DOHH2 (cell line): Measurements from ENCODE around the gene TPPP2.
"Not testable (repeated sequence)": the region's sequence is repeated elsewhere in the genome, so short reads cannot be mapped to it uniquely, and the experiment has no call there.

Experiments
- H3F3A ChIP-seq: fragments of 200-600 bp; sonication (generic), shearing (Covaris generic); 2 replicates; pipeline ENCODE4 v1.6.0; 2016; ENCODE audit warnings: antibody characterized with exemption, mild to moderate bottlenecking; ENCODE audit not compliant: control insufficient read depth, insufficient read depth
- H3K27ac ChIP-seq: fragments of 200-600 bp; sonication (generic); 2 replicates; pipeline ENCODE4 v1.5.1; 2014; ENCODE audit warnings: low read depth, mild to moderate bottlenecking, low read length, moderate library complexity
- H3K27me3 ChIP-seq: fragments of 200-600 bp; sonication (generic); 2 replicates; pipeline ENCODE4 v1.6.1; 2014; ENCODE audit warnings: mild to moderate bottlenecking, low read length, mixed read lengths; ENCODE audit not compliant: control insufficient read depth
- H3K36me3 ChIP-seq: fragments of 200-600 bp; sonication (generic); 2 replicates; pipeline ENCODE4 v1.6.1; 2014; ENCODE audit warnings: mild to moderate bottlenecking, low read length, moderate library complexity, mixed read lengths; ENCODE audit not compliant: control insufficient read depth
- H3K4me1 ChIP-seq: fragments of 200-600 bp; sonication (generic); 2 replicates; pipeline ENCODE4 v1.6.1; 2014; ENCODE audit warnings: mild to moderate bottlenecking, low read length, mixed read lengths; ENCODE audit not compliant: control insufficient read depth
- H3K4me2 ChIP-seq: fragments of 200-600 bp; sonication (generic); 2 replicates; pipeline ENCODE4 v1.6.0; 2014; ENCODE audit warnings: mild to moderate bottlenecking, low read length, moderate library complexity
- H3K4me3 ChIP-seq: fragments of 200-600 bp; sonication (generic); 2 replicates; pipeline ENCODE4 v1.5.1; 2014; ENCODE audit warnings: mild to moderate bottlenecking, low read length, mixed read lengths
- H3K79me2 ChIP-seq: fragments of 200-600 bp; sonication (generic); 2 replicates; pipeline ENCODE4 v1.6.1; 2014; ENCODE audit warnings: mild to moderate bottlenecking, low read length, mixed read lengths; ENCODE audit not compliant: control insufficient read depth
- H3K9me2 ChIP-seq: fragments of 200-600 bp; sonication (generic); replicated peaks from 2 replicates; pipeline ENCODE4 v1.6.1; 2014; ENCODE audit warnings: mild to moderate bottlenecking, low read length, mixed read lengths; ENCODE audit not compliant: control insufficient read depth
- H3K9me3 ChIP-seq: fragments of 200-600 bp; sonication (generic); 2 replicates; pipeline ENCODE4 v1.6.1; 2014; ENCODE audit warnings: antibody characterized with exemption, low read length, mixed read lengths; ENCODE audit not compliant: control insufficient read depth, insufficient read depth
- H4K20me1 ChIP-seq: fragments of 200-600 bp; sonication (generic); 2 replicates; pipeline ENCODE4 v1.6.0; 2014; ENCODE audit warnings: low read depth, mild to moderate bottlenecking, antibody characterized with exemption, low read length, moderate library complexity; ENCODE audit not compliant: control insufficient read depth, insufficient read depth
- CTCF ChIP-seq: fragments of 200-600 bp; sonication (generic); IDR thresholded peaks from one replicate; pipeline ENCODE4 v1.5.1; 2014; ENCODE audit warnings: antibody characterized with exemption, mild to moderate bottlenecking, low read depth, low read length; ENCODE audit not compliant: poor library complexity, severe bottlenecking
- EZH2phosphoT487 ChIP-seq: fragments of 200-600 bp; sonication (generic); IDR thresholded peaks from 2 replicates; pipeline ENCODE4 v1.6.1; 2017; ENCODE audit warnings: borderline replicate concordance, mild to moderate bottlenecking, antibody characterized with exemption, low read length, moderate library complexity, mixed read lengths

The TPPP2 gene

GRCh38 chr14:21040370-21040925, 10.4 kb downstream of the TPPP2 start:
- no peak overlapping the region for H3K27ac ChIP-seq

GRCh38 chr14:21040941-21041340, 10.9 kb downstream of the TPPP2 start:
- not testable (repeated sequence) for H3K79me2 ChIP-seq, H3K9me3 ChIP-seq, H3K4me1 ChIP-seq, H3F3A ChIP-seq, H3K4me2 ChIP-seq, H3K4me3 ChIP-seq, H3K27ac ChIP-seq, H3K36me3 ChIP-seq, H4K20me1 ChIP-seq, H3K9me2 ChIP-seq
- H3K27me3 ChIP-seq: peaks cover 40% of the 10 kb centered on the region

More at GRCh38 chr14:21040370-21040925, 10.4 kb downstream of the TPPP2 start:
- H4K20me1 ChIP-seq: no peaks in the 10 kb centered on the region
- no peaks in the 10 kb centered on the region for H3F3A ChIP-seq
- no peaks in the 10 kb centered on the region for H3K36me3 ChIP-seq
- no peaks in the 10 kb centered on the region for H3K4me1 ChIP-seq
- H3K27me3 ChIP-seq: peaks cover 39% of the 10 kb centered on the region
- no peaks in the 10 kb centered on the region for H3K9me2 ChIP-seq
- no peaks in the 10 kb centered on the region for H3K9me3 ChIP-seq
- no peaks in the 10 kb centered on the region for H3K79me2 ChIP-seq
- H3K4me3 ChIP-seq: no peak overlapping the region
- peak; percentile 8 for TF ChIP-seq CTCF
- TF ChIP-seq EZH2phosphoT487: no peak
- no peak overlapping the region for H3K4me2 ChIP-seq

GRCh38 chr14:21041676-21042433, 11.8 kb downstream of the TPPP2 start, which contains the start of gene RNASE7:
Gene RNASE7 (plus strand): TSS chr14:21042362. CDS start chr14:21042993, 631 bp downstream.
- H3K4me3 ChIP-seq: no peak within 1 kb of the TSS
- H3K27me3 ChIP-seq: peaks cover 48% of the 10 kb centered on the region
- H3K4me1 ChIP-seq: no peaks in the 10 kb centered on the region
- no peak within 1 kb of the TSS for H3K4me2 ChIP-seq
- TF ChIP-seq EZH2phosphoT487 (no peak), CTCF (no peak)
- H3K79me2 ChIP-seq: no peaks in the 10 kb centered on the region
- no peaks in the 10 kb centered on the region for H3K9me3 ChIP-seq
- no peak within 1 kb of the TSS for H3K27ac ChIP-seq
- H3K9me2 ChIP-seq: no peaks in the 10 kb centered on the region
- H4K20me1 ChIP-seq: no peaks in the 10 kb centered on the region
- no peaks in the 10 kb centered on the region for H3K36me3 ChIP-seq
- no peaks in the 10 kb centered on the region for H3F3A ChIP-seq

- H3K27me3 ChIP-seq: peaks cover 45% of the 10 kb centered on the region
- H3F3A ChIP-seq: no peaks in the 10 kb centered on the region
- H3K4me1 ChIP-seq: no peaks in the 10 kb centered on the region
- no peaks in the 10 kb centered on the region for H3K9me2 ChIP-seq
- H3K36me3 ChIP-seq: no peaks in the 10 kb centered on the region
- H3K9me3 ChIP-seq: no peaks in the 10 kb centered on the region
- no peaks in the 10 kb centered on the region for H3K79me2 ChIP-seq
- TF ChIP-seq CTCF (no peak), EZH2phosphoT487 (no peak)
- no peaks in the 10 kb centered on the region for H4K20me1 ChIP-seq
- no peak overlapping the region for H3K4me3 ChIP-seq
- H3K4me2 ChIP-seq: no peak overlapping the region
- H3K27ac ChIP-seq: no peak overlapping the region
Measured at GRCh38 chr14:21042918-21043317, 12.9 kb downstream of the TPPP2 start.
